Stimulated activated CD4-positive, alpha-beta T cell treated with anti-CD3 and anti-CD28 coated beads, Interleukin-2, amount 100 ng/mL, for 4 hours (primary cell): ENCODE measurements around the gene PLP2.
"Not testable (repeated sequence)": the region's sequence is repeated elsewhere in the genome, so short reads cannot be mapped to it uniquely, and the experiment has no call there.

Source experiments
- DNase-seq: peaks from one replicate; pipeline ENCODE4 v3.0.0-alpha.2; 2020; ENCODE audit warnings: low read depth

PLP2 gene

DNA sequence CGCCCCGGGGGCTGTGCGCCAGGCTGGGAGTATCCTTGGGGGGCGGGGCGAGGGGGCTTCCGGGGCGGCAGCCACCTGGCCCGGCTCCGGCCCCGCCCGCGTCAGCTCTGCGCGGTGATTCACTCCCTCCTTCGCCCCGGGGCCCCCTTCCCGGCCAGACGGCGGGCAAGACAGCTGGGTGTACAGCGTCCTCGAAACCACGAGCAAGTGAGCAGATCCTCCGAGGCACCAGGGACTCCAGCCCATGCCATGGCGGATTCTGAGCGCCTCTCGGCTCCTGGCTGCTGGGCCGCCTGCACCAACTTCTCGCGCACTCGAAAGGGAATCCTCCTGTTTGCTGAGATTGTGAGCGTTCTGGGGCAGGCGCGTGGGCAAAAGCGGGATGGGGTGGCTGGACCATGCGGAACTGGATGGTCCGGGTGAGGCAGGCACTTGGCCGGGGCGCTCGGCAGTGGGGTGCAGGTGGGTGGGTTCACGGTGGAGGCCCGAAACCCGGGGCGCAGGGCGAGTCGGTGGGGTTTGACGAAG lies at the start of gene PLP2:
PLP2 (plus strand) TSS at position 147 of the 528 bp plus-strand sequence; CDS start at position 250, 103 bp downstream.
- peak; percentile 61 for DNase-seq

DNA sequence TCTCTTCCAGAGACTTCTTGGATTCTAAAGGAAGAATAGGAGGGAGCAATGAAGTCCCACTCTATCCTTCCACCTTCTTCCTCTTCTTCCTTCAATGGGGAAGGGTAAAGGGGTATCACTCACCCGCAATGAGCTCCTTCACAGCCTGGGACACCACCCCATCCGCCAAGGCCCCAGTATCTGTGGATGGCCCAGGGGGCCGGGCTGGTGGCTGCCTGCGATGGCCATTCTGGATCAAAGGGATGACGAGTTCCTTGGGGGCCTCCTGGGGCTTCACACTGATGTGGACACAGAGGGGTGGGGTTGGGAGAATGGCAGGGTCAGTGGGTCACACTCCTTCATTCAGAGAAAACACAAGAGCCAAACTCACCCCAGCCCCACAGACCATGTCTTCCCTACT lies 49.2 kb upstream of the PLP2 start:
- DNase-seq = no peak

DNA sequence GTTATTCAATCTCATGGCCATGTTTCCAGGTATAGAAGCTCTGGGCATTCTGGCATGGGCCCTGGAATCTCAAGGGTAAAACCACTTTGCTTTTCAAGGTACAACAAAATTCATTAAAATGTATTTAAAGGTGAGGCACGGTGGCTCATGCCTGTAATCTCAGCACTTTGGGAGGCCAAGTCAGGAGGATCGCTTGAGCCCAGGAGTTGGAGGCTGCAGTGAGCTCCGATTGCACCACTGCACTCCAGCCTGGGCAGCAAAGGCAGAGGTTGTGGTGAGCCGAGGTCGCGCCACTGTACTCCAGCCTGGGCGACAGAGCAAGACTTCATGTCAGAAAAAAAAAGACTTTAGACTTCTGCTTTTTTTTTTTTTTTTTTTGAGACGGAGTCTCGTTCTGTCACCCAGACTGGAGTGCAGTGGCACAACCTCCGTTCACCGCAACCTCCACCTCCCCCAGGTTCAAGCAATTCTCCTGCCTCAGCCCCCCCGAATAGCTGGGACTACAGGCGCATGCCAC lies 43.9 kb upstream of the PLP2 start:
- DNase-seq = not testable (repeated sequence)

DNA sequence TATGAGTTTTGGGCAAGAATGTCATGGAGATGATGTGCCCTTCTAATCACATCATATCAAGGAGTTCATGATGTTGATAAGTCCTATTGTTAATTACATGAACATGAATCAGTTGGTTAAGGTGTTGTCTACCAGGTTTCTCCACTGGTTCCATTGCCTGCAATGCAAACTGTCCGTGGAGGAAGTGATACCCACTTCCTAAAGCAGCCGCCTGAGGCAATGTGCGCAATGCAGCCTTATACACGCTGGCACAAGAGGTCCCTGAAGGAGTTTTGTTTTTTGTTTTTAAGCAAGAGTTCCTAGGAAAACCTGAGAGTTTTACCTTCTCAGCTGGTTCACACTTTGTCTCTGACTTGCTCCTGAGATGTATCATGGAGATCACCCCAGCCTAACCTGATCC lies 42.3 kb upstream of the PLP2 start:
- no peak for DNase-seq

DNA sequence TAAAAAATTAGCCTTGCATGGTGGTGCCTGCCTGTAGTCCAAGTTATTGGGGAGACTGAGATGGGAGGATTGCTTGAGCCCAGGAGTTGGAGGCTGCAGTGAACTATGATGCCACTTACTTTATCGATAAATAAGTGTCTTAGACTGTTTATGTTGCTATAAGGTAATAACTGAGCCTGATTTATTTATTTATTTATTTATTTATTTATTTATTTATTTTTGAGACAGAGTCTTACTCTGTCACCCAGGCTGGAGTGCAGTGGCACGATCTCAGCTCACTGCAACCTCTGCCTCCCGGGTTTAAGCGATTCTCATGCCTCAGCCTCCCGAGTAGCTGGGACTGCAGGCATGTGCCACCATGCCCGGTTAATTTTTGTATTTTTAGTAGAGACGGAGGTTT lies 39.4 kb upstream of the PLP2 start:
- DNase-seq = not testable (repeated sequence)

- DNase-seq = no peak
Observed at GRCh38 chrX:49133759-49134158, 37.9 kb upstream of the PLP2 start.

GRCh38 chrX:49137492-49137891 lies 34.2 kb upstream of the PLP2 start:
- no peak for DNase-seq

DNA sequence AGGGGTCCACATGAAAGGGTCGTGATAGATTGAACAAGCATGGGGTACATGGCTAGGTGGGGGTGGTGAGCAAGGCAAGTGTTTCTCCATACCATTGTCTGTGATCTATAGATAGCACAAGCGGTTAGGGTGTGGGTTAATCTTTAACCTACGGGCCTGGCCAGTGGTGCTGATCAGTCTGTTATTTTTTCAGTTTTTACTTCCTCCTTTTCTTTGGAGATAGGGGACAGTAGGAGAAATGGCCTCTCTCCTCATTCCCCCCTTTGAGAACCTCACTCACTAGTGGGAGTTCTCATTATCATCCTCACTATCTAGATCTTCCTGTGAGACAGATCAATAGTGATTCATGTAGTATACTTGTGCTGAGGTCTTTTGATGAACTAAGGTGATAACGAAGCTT lies 32.0 kb upstream of the PLP2 start:
- no peak for DNase-seq

DNA sequence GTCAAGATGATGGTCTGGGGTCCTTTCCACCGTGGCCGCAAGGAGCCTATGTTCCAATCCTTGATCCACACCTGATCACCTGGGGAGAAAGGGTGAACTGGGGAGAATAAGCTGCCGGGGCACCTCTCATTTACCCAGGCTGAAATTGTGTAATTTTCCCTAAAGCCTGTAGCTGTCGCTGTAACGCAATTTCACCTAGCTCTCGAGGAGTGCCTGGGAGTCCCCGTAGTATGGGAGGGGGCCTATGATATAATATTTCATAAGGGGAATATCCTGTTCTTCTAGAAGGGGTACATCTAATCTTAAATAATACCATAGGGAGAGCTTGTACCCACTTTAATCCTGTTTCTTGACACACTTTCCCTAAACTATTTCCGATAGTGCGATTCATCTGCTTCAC lies 29.4 kb upstream of the PLP2 start:
- not testable (repeated sequence) for DNase-seq

- DNase-seq = not testable (repeated sequence)
Observed at GRCh38 chrX:49143154-49143553, 28.5 kb upstream of the PLP2 start.

DNA sequence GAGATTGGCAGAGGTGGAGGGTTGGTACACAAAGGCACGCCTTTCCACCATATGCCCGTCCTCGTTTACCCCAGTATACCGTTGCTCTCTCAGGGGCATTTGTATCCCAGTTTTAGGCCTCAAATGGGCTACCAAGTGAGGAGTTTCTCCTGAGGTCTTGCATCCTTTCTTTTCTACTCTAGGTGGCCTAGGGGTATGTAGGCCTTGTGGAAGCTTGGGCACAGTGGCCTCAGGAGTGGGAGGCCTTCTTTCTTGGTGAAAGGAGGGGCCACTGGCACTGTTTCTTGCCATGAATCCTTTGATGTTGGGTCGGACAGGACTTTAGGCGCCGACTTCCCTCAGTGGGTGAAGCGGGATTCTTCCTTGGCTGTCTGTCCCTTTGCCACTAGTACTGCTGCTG lies 24.4 kb upstream of the PLP2 start:
- DNase-seq = no peak

GRCh38 chrX:49147936-49148335 lies 23.8 kb upstream of the PLP2 start:
- no peak for DNase-seq

DNA sequence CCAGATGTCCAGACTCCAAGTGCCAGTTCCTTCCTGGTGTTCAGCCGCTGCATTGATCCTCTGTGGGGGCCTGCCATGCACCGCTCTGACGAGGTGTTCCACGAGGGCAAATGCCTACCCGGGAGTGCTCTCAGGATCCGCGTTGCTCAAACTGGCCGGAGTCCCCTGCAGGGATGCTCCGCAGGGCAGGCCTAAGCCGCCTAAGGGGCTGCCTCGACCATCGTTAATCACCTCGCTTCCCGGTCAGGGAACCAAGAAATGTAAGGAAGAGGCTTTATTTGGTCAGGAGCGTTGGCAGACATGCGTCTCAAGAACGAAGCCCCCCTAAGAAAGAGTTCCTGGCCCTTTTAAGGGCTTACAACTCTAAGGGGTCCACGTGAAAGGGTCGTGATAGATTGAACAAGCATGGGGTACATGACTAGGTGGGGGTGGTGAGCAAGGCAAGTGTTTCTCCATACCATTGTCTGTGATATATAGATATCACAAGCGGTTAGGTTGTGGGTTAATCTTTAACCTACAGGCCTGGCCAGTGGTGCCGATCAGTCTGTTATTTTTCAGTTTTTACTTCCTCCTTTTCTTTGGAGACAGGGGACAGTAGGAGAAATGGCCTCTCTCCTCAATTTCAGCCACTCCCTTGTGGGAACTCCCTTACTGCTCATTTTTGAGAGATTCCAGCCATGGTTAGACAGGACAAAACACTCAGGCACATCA lies 23.2 kb upstream of the PLP2 start:
- not testable (repeated sequence) for DNase-seq

DNA sequence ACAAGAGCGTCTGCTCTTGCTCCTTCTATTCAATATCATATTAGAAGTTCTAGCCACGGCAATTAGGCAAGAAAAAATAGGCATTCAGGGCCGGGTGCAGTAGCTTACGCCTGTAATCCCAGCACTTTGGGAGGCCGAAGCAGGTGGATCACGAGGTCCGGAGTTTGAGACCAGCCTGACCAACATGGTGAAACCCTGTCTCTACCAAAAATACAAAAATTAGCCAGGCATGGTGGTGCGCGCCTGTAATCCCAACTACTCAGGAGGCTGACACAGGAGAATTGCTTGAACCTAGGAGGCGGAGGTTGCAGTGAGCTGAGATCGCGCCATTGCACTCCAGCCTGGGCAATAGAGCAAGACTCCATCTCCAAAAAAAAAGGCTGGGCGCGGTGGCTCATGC lies 22.4 kb upstream of the PLP2 start:
- not testable (repeated sequence) for DNase-seq

DNA sequence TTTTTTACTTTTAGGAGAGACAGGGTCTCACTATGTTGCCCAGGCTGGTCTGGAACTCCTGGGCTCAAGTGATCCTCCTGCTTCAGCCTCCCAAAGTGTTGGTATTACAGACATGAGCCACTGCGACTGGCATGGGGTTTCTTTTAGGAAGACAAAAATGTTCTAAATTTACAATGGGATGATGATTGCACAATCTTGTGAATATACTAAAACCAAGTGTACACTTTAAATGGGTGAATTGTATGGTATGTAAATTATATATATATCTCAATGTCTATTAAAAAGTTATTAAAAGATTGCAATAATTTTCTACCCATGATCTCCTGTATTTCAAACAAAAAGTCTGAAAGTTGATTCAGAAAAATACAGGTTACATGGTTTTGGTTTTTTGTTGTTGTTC lies 18.2 kb upstream of the PLP2 start:
- no peak for DNase-seq

DNA sequence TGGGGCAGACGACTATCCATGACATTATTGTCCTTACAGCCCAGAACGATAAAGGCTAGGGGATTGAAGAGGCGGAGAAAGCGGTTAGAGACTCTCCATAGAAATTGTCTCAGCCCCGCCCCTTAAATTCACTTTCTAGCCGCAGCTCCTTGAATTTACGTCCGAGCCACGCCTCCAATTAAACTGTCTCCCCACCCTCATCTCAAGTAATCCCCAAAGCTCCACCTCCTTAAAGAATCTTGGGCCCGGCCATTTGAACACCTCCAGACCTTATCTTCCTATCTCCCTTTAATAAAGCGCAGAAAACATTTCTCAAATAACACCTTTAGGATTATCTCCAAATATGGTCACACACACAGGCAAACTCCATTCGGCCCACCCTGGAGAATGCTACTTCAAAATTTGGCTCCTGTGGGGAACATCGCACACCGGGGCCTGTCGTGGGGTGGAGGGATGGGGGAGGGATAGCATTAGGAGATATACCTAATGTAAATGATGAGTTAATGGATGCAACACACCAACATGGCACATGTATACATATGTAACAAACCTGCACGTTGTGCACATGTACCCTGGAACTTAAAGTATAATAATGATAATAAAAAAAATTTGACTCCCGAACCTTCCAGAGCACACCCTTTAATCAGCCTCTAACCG lies 16.3 kb upstream of the PLP2 start:
- DNase-seq = no peak

DNA sequence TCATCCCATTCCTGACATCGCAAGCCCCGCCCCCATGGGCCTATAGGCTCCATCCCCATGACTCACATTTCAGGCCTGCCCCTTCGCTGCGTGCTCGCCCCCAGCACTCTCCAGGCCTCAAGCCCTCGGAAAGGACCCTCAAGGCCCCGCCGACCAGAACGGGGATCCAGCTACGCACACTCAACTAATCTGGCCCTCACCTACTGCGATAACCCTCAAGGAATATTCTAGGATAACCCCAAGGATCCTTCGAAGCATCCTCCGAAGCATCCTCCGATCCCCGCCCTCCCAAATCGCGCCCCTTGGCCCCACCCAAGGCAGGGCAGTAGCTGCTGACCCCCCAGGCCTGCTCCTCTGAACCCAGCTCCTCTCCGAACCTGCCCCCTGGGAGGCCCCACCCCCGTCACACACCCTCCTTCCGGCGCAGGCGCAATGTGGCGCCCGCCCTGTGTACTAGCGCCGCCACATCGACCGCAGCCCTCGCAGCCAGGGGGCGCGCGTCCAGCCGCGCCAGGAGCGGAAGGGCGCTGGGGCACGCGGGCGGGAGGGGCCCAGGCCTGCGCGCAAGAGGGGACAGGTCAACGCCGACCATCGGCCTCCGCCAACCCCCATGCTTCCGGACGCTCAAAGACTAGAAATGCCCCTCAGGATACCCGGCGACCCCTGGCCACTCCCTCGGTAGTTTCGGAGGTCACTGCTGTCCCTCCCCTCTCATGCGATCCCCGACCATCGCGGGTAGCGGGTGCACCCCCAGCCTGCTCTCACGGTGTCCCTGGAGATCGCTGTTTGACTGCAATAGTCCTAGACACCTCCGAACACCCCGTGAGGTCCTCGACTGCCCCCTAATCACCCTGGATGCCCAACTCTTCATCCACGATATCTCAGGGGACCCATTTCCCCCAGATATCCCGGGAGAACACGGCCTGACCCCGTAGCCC lies 15.5 kb upstream of the PLP2 start:
- DNase-seq = peak; percentile 78

GRCh38 chrX:49157194-49157593 lies 14.5 kb upstream of the PLP2 start:
- DNase-seq = no peak

GRCh38 chrX:49160908-49161307 lies 10.8 kb upstream of the PLP2 start:
- DNase-seq = no peak

GRCh38 chrX:49161632-49162031 lies 10.1 kb upstream of the PLP2 start:
- no peak for DNase-seq

DNA sequence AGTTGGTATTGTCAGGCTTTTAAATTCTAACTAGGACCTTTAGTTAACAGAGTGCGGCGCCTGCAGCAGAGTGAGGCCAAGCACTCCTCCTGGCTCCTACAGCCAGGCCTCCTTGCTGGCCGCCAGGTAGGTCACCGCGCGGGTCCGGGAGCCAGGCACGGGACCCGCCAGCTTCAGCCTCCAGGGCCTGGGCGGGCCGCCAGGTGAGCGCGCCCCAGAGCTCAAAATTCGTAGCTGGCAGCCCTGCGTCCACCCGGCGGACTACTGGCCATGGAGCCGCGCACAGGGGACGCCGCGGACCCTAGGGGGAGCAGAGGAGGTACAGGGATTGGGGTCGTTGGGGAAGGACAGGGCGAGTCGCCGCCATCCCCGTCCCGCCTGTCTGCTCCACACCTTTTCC lies 9.1 kb upstream of the PLP2 start, which contains the start of gene MAGIX:
MAGIX (plus strand) TSS at position 139 of the 400 bp plus-strand sequence; CDS start at position 271, 132 bp downstream.
- DNase-seq = no peak
